SU-DHL-6 (cell line): Measurements from ENCODE around the gene VSTM2B.

Experiments
- EZH2phosphoT487 ChIP-seq: fragments of 200-600 bp; sonication (generic), shearing (Covaris generic); conservative IDR thresholded peaks from 2 replicates; pipeline ENCODE4 v1.6.1; 2018; ENCODE audit warnings: mild to moderate bottlenecking, antibody characterized with exemption, low read length, moderate library complexity, mixed read lengths
- TF ChIP-seq, protein P1 (sequence below): fragments of 200-600 bp; sonication (generic); IDR thresholded peaks from one replicate; pipeline ENCODE4 v1.5.1; 2017; ENCODE audit warnings: antibody characterized with exemption, mild to moderate bottlenecking, low read length, moderate library complexity; ENCODE audit not compliant: insufficient read depth, poor library complexity, severe bottlenecking

DNA sequence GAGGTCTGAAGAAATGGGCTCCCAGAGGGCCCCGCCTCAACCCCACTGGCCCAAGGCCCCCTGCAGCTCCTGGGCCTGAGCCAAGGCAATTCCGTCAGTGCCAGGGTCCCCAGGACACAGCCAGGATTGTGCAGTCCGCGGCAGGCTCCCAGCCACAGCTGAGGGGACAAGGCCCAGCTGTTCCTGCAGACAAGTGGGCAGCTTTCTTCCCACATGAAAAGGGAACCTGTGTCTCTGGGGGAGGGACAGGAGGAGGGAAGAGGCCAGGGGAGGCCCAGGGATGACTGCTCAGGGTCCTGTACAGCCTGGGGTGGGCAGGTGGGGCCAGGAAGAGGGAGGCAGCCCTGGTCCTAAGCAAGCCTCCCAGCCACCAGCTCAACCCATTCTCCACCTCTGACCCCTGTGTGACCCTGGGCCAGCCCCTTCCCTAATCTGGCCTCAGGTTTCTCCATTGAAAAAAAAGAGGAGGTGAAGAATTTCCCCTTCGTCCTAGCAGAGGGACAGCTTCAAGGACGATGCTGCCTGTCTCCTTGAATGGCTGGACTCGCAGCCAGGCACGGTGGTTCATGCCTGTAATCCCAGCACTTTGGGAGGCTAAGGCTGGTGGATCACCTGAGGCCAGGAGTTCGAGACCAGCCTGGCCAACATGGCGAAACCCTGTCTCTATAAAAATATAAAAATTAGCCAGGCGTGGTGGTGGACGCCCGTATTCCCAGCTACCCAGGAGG, 20.5 kb upstream of the VSTM2B start:
- TF ChIP-seq, protein P1, sequence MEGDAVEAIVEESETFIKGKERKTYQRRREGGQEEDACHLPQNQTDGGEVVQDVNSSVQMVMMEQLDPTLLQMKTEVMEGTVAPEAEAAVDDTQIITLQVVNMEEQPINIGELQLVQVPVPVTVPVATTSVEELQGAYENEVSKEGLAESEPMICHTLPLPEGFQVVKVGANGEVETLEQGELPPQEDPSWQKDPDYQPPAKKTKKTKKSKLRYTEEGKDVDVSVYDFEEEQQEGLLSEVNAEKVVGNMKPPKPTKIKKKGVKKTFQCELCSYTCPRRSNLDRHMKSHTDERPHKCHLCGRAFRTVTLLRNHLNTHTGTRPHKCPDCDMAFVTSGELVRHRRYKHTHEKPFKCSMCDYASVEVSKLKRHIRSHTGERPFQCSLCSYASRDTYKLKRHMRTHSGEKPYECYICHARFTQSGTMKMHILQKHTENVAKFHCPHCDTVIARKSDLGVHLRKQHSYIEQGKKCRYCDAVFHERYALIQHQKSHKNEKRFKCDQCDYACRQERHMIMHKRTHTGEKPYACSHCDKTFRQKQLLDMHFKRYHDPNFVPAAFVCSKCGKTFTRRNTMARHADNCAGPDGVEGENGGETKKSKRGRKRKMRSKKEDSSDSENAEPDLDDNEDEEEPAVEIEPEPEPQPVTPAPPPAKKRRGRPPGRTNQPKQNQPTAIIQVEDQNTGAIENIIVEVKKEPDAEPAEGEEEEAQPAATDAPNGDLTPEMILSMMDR = no peak
- no peak for TF ChIP-seq EZH2phosphoT487
